ENCODE results near the gene LIMS4.
"Not testable (repeated sequence)": the region's sequence is repeated elsewhere in the genome, so short reads cannot be mapped to it uniquely, and the experiment has no call there.

LIMS4 gene

DNA sequence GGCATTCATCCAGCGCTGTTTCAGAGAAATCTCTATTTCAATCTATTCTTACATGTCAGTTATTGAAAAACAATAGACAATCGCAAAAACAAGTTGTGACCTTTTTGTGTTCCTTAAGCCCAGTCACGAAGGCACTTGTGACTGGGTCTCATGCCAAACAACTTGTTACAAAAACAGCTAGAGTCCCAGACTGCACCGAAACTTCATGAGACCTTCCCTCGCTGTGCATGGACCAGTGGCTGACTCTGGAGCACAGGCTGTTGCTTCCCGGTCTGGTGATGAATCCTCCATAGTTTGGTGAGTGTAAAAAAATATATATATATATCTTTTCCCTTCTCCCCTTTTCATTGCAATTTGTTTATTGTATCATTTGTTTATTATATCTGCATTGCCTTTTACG is 4.8 kb upstream of the LIMS4 start:
- H3K9me3 ChIP-seq (ENCODE audit: insufficient read depth, low read length, severe bottlenecking); DNase-seq; H3K27ac ChIP-seq (ENCODE audit: low read length); H3K36me3 ChIP-seq (ENCODE audit: insufficient read depth, low read length); H3K27me3 ChIP-seq (ENCODE audit: insufficient read depth, low read length, poor library complexity); H3K4me2 ChIP-seq (ENCODE audit: insufficient read depth, low read length); H3K79me2 ChIP-seq (ENCODE audit: insufficient read depth, low read length); H4K20me1 ChIP-seq (ENCODE audit: insufficient read depth, low read length); H3K4me3 ChIP-seq (ENCODE audit: low read depth in 1 of 2, low read length in 2 of 2); H2AFZ ChIP-seq (ENCODE audit: low read depth, low read length); ATAC-seq (ENCODE audit: insufficient read depth, low read depth); H3K4me1 ChIP-seq (ENCODE audit: insufficient read depth, low read length); H3K9ac ChIP-seq (ENCODE audit: low read depth, low read length): not testable (repeated sequence)

DNA sequence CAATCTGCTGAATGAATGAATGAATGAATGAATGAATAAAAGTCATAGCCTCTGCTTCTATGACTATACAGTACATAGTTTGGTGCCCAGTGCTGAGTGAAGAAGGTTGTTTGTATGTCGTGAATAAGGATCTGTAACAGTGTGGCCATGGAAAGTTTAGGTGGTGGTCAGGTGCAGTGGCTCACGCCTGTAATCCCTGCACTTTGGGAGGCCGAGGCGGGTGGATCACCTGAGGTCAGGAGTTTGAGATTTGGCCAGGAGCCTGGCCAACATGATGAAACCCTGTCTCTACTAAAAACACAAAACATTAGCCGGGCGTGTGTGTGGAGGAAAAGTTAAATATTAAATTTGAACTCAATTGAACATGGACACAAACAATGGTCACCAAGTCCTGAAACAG is 4.3 kb upstream of the LIMS4 start:
- not testable (repeated sequence) for H3K4me2 ChIP-seq (ENCODE audit: insufficient read depth, low read length); H3K9ac ChIP-seq (ENCODE audit: low read depth, low read length); H4K20me1 ChIP-seq (ENCODE audit: insufficient read depth, low read length); H3K79me2 ChIP-seq (ENCODE audit: insufficient read depth, low read length); DNase-seq; H3K4me1 ChIP-seq (ENCODE audit: insufficient read depth, low read length); H2AFZ ChIP-seq (ENCODE audit: low read depth, low read length); H3K27ac ChIP-seq (ENCODE audit: low read length); H3K36me3 ChIP-seq (ENCODE audit: insufficient read depth, low read length); H3K4me3 ChIP-seq (ENCODE audit: low read depth in 1 of 2, low read length in 2 of 2); H3K9me3 ChIP-seq (ENCODE audit: insufficient read depth, low read length, severe bottlenecking); ATAC-seq (ENCODE audit: insufficient read depth, low read depth); H3K27me3 ChIP-seq (ENCODE audit: insufficient read depth, low read length, poor library complexity)

DNA sequence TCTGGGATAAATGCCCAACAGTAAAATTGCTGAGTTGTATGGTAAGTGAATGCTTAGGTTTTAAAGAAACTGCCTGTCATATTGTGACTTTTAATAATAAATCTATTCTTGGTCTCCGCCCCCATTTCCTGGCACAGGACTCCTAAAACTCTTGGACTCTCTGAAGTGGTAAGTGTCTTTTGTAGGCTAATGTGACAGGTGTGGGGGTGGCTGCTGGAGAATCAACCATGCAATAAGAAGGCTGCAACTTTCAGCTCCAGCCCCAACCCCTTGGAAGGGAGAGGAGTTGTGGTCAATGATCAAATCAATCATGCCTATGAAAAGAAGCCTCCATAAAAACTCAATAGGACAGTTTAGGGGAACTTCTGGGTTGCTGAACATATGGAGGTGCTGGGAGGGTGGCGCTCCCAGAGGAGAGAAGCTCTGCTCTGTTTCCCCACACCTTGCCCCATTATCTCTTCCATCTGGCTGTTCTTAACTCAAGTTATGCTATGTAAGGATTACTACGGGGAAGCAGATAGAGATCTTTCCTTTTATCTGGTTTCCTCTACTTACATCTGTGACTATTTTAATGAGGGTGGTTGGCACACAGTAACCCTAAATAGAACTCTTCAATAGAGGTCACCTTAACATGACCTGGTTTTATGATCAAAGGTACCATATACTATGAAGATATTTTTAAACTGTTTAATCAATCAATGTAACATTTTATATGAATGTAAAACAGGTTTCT is 3.2 kb upstream of the LIMS4 start:
- H3K36me3 ChIP-seq (ENCODE audit: insufficient read depth, low read length); H3K9ac ChIP-seq (ENCODE audit: low read depth, low read length); H2AFZ ChIP-seq (ENCODE audit: low read depth, low read length); H3K9me3 ChIP-seq (ENCODE audit: insufficient read depth, low read length, severe bottlenecking); H4K20me1 ChIP-seq (ENCODE audit: insufficient read depth, low read length); H3K4me1 ChIP-seq (ENCODE audit: insufficient read depth, low read length); DNase-seq; H3K4me2 ChIP-seq (ENCODE audit: insufficient read depth, low read length); H3K79me2 ChIP-seq (ENCODE audit: insufficient read depth, low read length); H3K27me3 ChIP-seq (ENCODE audit: insufficient read depth, low read length, poor library complexity); H3K4me3 ChIP-seq (ENCODE audit: low read depth in 1 of 2, low read length in 2 of 2); H3K27ac ChIP-seq (ENCODE audit: low read length): not testable (repeated sequence)
- ATAC-seq (ENCODE audit: insufficient read depth, low read depth) = peak; percentile 82

DNA sequence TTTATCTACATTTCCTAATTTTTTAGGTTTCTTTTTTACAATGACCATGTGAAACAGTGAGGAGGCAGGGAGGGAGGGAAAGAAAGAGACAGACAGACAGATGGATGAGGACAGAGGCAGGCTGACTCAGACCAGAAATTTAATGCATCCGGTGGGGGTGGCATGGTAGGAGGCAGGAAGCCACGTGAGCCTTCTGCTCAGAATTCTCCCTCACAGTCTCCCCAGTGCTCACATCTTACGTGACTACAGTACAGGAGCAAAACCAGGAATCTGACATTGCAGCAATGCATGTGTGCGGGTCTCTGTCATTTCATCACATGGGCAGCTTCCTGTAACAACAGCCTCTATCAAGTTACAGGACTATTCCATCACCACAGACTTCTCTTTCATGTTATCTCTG is 2.3 kb upstream of the LIMS4 start:
- H3K27ac ChIP-seq (ENCODE audit: low read length); H3K36me3 ChIP-seq (ENCODE audit: insufficient read depth, low read length); DNase-seq; H3K4me3 ChIP-seq (ENCODE audit: low read depth in 1 of 2, low read length in 2 of 2); H3K79me2 ChIP-seq (ENCODE audit: insufficient read depth, low read length); H3K9me3 ChIP-seq (ENCODE audit: insufficient read depth, low read length, severe bottlenecking); H4K20me1 ChIP-seq (ENCODE audit: insufficient read depth, low read length); H2AFZ ChIP-seq (ENCODE audit: low read depth, low read length); H3K4me1 ChIP-seq (ENCODE audit: insufficient read depth, low read length); H3K27me3 ChIP-seq (ENCODE audit: insufficient read depth, low read length, poor library complexity); H3K4me2 ChIP-seq (ENCODE audit: insufficient read depth, low read length); H3K9ac ChIP-seq (ENCODE audit: low read depth, low read length): not testable (repeated sequence)
- peak; percentile 90 for ATAC-seq (ENCODE audit: insufficient read depth, low read depth)

- H3K9ac ChIP-seq (ENCODE audit: low read depth, low read length); H3K36me3 ChIP-seq (ENCODE audit: insufficient read depth, low read length); H3K4me2 ChIP-seq (ENCODE audit: insufficient read depth, low read length); H3K79me2 ChIP-seq (ENCODE audit: insufficient read depth, low read length); DNase-seq; H3K27ac ChIP-seq (ENCODE audit: low read length); H3K9me3 ChIP-seq (ENCODE audit: insufficient read depth, low read length, severe bottlenecking); ATAC-seq (ENCODE audit: insufficient read depth, low read depth); H3K27me3 ChIP-seq (ENCODE audit: insufficient read depth, low read length, poor library complexity); H4K20me1 ChIP-seq (ENCODE audit: insufficient read depth, low read length); H2AFZ ChIP-seq (ENCODE audit: low read depth, low read length); H3K4me3 ChIP-seq (ENCODE audit: low read depth in 1 of 2, low read length in 2 of 2); H3K4me1 ChIP-seq (ENCODE audit: insufficient read depth, low read length): not testable (repeated sequence)
These were observed 393 bp upstream of the LIMS4 start for GRCh38 chr2:110473059-110473358.

GRCh38 chr2:110468921-110469320 is 3.7 kb downstream of the LIMS4 start:
- H3K4me2 ChIP-seq (ENCODE audit: insufficient read depth, low read length); H3K9ac ChIP-seq (ENCODE audit: low read depth, low read length); H3K36me3 ChIP-seq (ENCODE audit: insufficient read depth, low read length); DNase-seq; H2AFZ ChIP-seq (ENCODE audit: low read depth, low read length); ATAC-seq (ENCODE audit: insufficient read depth, low read depth); H3K4me1 ChIP-seq (ENCODE audit: insufficient read depth, low read length); H3K27me3 ChIP-seq (ENCODE audit: insufficient read depth, low read length, poor library complexity); H3K9me3 ChIP-seq (ENCODE audit: insufficient read depth, low read length, severe bottlenecking); H3K79me2 ChIP-seq (ENCODE audit: insufficient read depth, low read length); H3K4me3 ChIP-seq (ENCODE audit: low read depth in 1 of 2, low read length in 2 of 2); H3K27ac ChIP-seq (ENCODE audit: low read length); H4K20me1 ChIP-seq (ENCODE audit: insufficient read depth, low read length): not testable (repeated sequence)

DNA sequence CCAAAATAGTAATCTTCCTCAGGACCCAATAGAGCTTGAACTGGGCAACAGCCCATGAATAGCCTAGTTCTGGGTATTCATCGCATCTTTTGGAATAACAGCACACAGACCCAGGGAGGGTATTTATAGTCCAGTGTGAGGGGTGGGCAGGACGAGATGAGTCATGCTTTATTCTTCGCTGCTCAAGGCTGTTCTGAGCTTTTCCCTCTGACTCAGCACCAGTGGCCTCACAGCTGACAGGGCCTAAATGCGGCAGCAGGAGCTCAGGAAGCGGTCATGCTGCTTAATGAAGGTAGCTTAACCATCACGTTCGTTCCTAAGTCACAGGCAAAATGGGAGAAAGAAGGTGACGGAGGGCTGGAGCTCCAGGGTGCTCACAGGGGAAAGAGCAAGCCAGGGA is 7.3 kb downstream of the LIMS4 start:
- not testable (repeated sequence) for ATAC-seq (ENCODE audit: insufficient read depth, low read depth)

DNA sequence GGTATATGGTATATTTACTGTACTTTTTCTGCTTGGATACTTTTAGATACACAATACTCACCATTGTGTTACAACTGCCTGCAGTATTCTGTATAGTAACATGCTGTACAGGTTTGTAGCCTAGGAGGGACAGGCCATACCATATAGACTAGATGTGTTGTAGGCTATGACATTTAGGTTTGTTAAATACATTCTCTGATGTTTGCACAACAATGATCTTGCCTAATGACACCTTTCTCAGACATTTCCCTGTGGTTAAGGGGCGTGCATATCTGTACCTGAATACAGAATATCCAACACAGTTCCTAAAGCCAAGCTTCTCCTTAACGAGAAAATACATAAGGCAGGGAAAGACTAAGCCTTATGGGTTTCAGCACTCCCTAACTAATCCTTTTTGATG is 10.2 kb downstream of the LIMS4 start:
- not testable (repeated sequence) for H3K9me3 ChIP-seq (ENCODE audit: insufficient read depth, low read length, severe bottlenecking); DNase-seq; ATAC-seq (ENCODE audit: insufficient read depth, low read depth); H3K27me3 ChIP-seq (ENCODE audit: insufficient read depth, low read length, poor library complexity); H3K4me3 ChIP-seq (ENCODE audit: low read depth in 1 of 2, low read length in 2 of 2); H3K4me2 ChIP-seq (ENCODE audit: insufficient read depth, low read length); H3K4me1 ChIP-seq (ENCODE audit: insufficient read depth, low read length); H3K36me3 ChIP-seq (ENCODE audit: insufficient read depth, low read length); H2AFZ ChIP-seq (ENCODE audit: low read depth, low read length); H4K20me1 ChIP-seq (ENCODE audit: insufficient read depth, low read length); H3K79me2 ChIP-seq (ENCODE audit: insufficient read depth, low read length); H3K27ac ChIP-seq (ENCODE audit: low read length); H3K9ac ChIP-seq (ENCODE audit: low read depth, low read length)

More for the DNA sequence above, 7.3 kb downstream of the LIMS4 start:
- H4K20me1 ChIP-seq (ENCODE audit: insufficient read depth, low read length); DNase-seq; H3K27me3 ChIP-seq (ENCODE audit: insufficient read depth, low read length, poor library complexity); H3K79me2 ChIP-seq (ENCODE audit: insufficient read depth, low read length); H3K4me1 ChIP-seq (ENCODE audit: insufficient read depth, low read length); H3K4me3 ChIP-seq (ENCODE audit: low read depth in 1 of 2, low read length in 2 of 2); H3K9me3 ChIP-seq (ENCODE audit: insufficient read depth, low read length, severe bottlenecking); H3K27ac ChIP-seq (ENCODE audit: low read length); H2AFZ ChIP-seq (ENCODE audit: low read depth, low read length); H3K9ac ChIP-seq (ENCODE audit: low read depth, low read length); H3K36me3 ChIP-seq (ENCODE audit: insufficient read depth, low read length); H3K4me2 ChIP-seq (ENCODE audit: insufficient read depth, low read length): not testable (repeated sequence)
